Neural cell (in vitro differentiated cells): ENCODE results near the gene ARMH1. TPM values are rescaled to one million over a fixed set of nuclear protein-coding genes. Genes with fewer than 3 reads are reported as not detected.

Experiments
- H2AFZ ChIP-seq: fragments of 200-600, 300-800 bp; sonication (generic), shearing (Covaris generic); 2 replicates; pipeline ENCODE4 v1.6.0; 2014; ENCODE audit warnings: low read depth, mild to moderate bottlenecking, antibody characterized with exemption, low read length, moderate library complexity
- H3F3A ChIP-seq: fragments of 200-600 bp; shearing (Covaris generic); 2 replicates; pipeline ENCODE4 v1.6.1; 2016; ENCODE audit warnings: mild to moderate bottlenecking, moderate library complexity, mixed read lengths, antibody characterized with exemption, low read length; ENCODE audit not compliant: insufficient read depth, poor library complexity, severe bottlenecking
- H3K27ac ChIP-seq: fragments of 200-600, 300-800 bp; sonication (generic), shearing (Covaris generic); 2 replicates; pipeline ENCODE4 v1.5.1; 2014; ENCODE audit warnings: mild to moderate bottlenecking, low read length, moderate library complexity
- H3K27me3 ChIP-seq: fragments of 300-800, 200-600 bp; sonication (generic), shearing (Covaris generic); 2 replicates; pipeline ENCODE4 v1.6.0; 2014; ENCODE audit warnings: mild to moderate bottlenecking, low read depth, low read length, moderate library complexity; ENCODE audit not compliant: insufficient read depth
- H3K36me3 ChIP-seq: fragments of 300-800, 200-600 bp; sonication (generic), shearing (Covaris generic); 2 replicates; pipeline ENCODE4 v1.5.1; 2014; ENCODE audit warnings: mild to moderate bottlenecking, antibody characterized with exemption, low read length, moderate library complexity; ENCODE audit not compliant: insufficient read depth
- H3K4me2 ChIP-seq: fragments of 300-800, 200-600 bp; sonication (generic), shearing (Covaris generic); 2 replicates; pipeline ENCODE4 v1.6.0; 2014; ENCODE audit warnings: mild to moderate bottlenecking, low read length
- H3K4me3 ChIP-seq: fragments of 300-800, 200-600 bp; sonication (generic), shearing (Covaris generic); 2 replicates; pipeline ENCODE4 v1.5.1; 2014; ENCODE audit warnings: mild to moderate bottlenecking, low read length, moderate library complexity
- H3K79me2 ChIP-seq: fragments of 200-600 bp; shearing (Covaris generic); replicated peaks from 2 replicates; pipeline ENCODE4 v1.6.0; 2014; ENCODE audit warnings: mild to moderate bottlenecking, low read length, moderate library complexity; ENCODE audit not compliant: insufficient read depth
- H3K9ac ChIP-seq: fragments of 300-800, 200-600 bp; sonication (generic), shearing (Covaris generic); 2 replicates; pipeline ENCODE4 v1.6.1; 2016; ENCODE audit warnings: mild to moderate bottlenecking, low read length, mixed read lengths
- H3K9me2 ChIP-seq: fragments of 200-600 bp; shearing (Covaris generic); 2 replicates; pipeline ENCODE4 v1.6.1; 2016; ENCODE audit warnings: mild to moderate bottlenecking, low read length, mixed read lengths; ENCODE audit not compliant: insufficient read depth
- H3K9me3 ChIP-seq: fragments of 200-600, 300-800 bp; sonication (generic), shearing (Covaris generic); 2 replicates; pipeline ENCODE4 v1.6.1; 2016; ENCODE audit warnings: mild to moderate bottlenecking, mixed run types, low read length, moderate library complexity, mixed read lengths
- H4K20me1 ChIP-seq: fragments of 200-600 bp; shearing (Covaris generic); 2 replicates; pipeline ENCODE4 v1.6.1; 2016; ENCODE audit warnings: mild to moderate bottlenecking, mixed run types; ENCODE audit not compliant: insufficient read depth
- EP300 ChIP-seq: fragments of 450-650 bp; conservative IDR thresholded peaks from 2 replicates; pipeline ENCODE4 v1.6.1; 2014; ENCODE audit warnings: antibody characterized with exemption, mild to moderate bottlenecking, moderate library complexity; ENCODE audit not compliant: poor library complexity, severe bottlenecking
- EZH2 ChIP-seq: fragments of 200-600, 300-800 bp; shearing (Covaris generic), sonication (generic); IDR thresholded peaks from 2 replicates; pipeline ENCODE4 v1.6.1; 2014; ENCODE audit warnings: antibody characterized with exemption, low read length, borderline replicate concordance, mild to moderate bottlenecking; ENCODE audit not compliant: insufficient read depth, poor library complexity, severe bottlenecking
- MXI1 ChIP-seq: fragments of 450-650 bp; conservative IDR thresholded peaks from 2 replicates; pipeline ENCODE4 v1.6.1; 2014; ENCODE audit warnings: antibody characterized with exemption, mild to moderate bottlenecking; ENCODE audit not compliant: poor library complexity, severe bottlenecking
- POLR2AphosphoS5 ChIP-seq: IDR thresholded peaks from 2 replicates; pipeline ENCODE4 v1.6.1; 2012
- RAD21 ChIP-seq: fragments of 450-650 bp; conservative IDR thresholded peaks from 2 replicates; pipeline ENCODE4 v1.6.1; 2014; ENCODE audit warnings: antibody characterized with exemption, mild to moderate bottlenecking, moderate library complexity
- REST ChIP-seq: IDR thresholded peaks from 2 replicates; pipeline ENCODE4 v1.6.1; 2012; ENCODE audit warnings: borderline replicate concordance
- SMC3 ChIP-seq: fragments of 450-650 bp; conservative IDR thresholded peaks from 2 replicates; pipeline ENCODE4 v1.6.1; 2014; ENCODE audit warnings: antibody characterized with exemption, mild to moderate bottlenecking, moderate library complexity; ENCODE audit not compliant: poor library complexity
- TAF1 ChIP-seq: IDR thresholded peaks from 2 replicates; pipeline ENCODE4 v1.6.1; 2012; ENCODE audit warnings: low read depth
- polyA plus RNA-seq: library from polyadenylated mRNA; depleted of rRNA; stranded (reverse); fragments of >200 nt; gene quantifications from 2 replicates; pipeline ENCODE4 v1.2.3, GENCODE V29; 2014

The ARMH1 gene
- polyA plus RNA-seq, 1 donor from 2014 or later = 105 TPM

GRCh38 chr1:44653107-44653964 lies 21.2 kb upstream of the ARMH1 start:
- no peaks in the 10 kb centered on the region for H3K36me3 ChIP-seq
- no peak overlapping the region for H3K9ac ChIP-seq

GRCh38 chr1:44654621-44655187 lies 19.8 kb upstream of the ARMH1 start:
- Histone ChIP-seq H3K4me2 (no peak overlapping the region), H3K79me2 (no peaks in the 10 kb centered on the region), H3K27me3 (no peaks in the 10 kb centered on the region), H3K9me2 (no peaks in the 10 kb centered on the region), H3K9ac (no peak overlapping the region), H2AFZ (no peak overlapping the region), H3K36me3 (no peaks in the 10 kb centered on the region), H3F3A (no peaks in the 10 kb centered on the region), H3K27ac (no peak overlapping the region), H3K9me3 (no peaks in the 10 kb centered on the region), H4K20me1 (no peaks in the 10 kb centered on the region), H3K4me3 (no peak overlapping the region)
- no peak for TF ChIP-seq TAF1
- TF ChIP-seq EP300 = no peak
- TF ChIP-seq REST = no peak
- no peak for TF ChIP-seq RAD21
- TF ChIP-seq EZH2 = no peak
- TF ChIP-seq SMC3 = no peak
- TF ChIP-seq MXI1 = no peak

More at GRCh38 chr1:44653107-44653964, 21.2 kb upstream of the ARMH1 start:
- Histone ChIP-seq H3K27me3 (no peaks in the 10 kb centered on the region), H2AFZ (no peak overlapping the region), H4K20me1 (no peaks in the 10 kb centered on the region), H3K9me3 (no peaks in the 10 kb centered on the region), H3F3A (no peaks in the 10 kb centered on the region), H3K4me2 (no peak overlapping the region), H3K27ac (no peak overlapping the region), H3K9me2 (no peaks in the 10 kb centered on the region), H3K79me2 (no peaks in the 10 kb centered on the region), H3K4me3 (no peak overlapping the region)
- TF ChIP-seq POLR2AphosphoS5 (no peak), REST (no peak), RAD21 (no peak), EZH2 (no peak), TAF1 (no peak)
